ENCODE results near the gene GJD4. TPM values are rescaled to one million over a fixed set of nuclear protein-coding genes. Genes with fewer than 3 reads are reported as not detected.

The GJD4 gene
- total RNA-seq, 2 experiments from 2014 or later: not detected

- intact Hi-C loops (cut with micrococcal nuclease; ENCODE audit: unreplicated experiment): no loop called here
- H3K79me2 ChIP-seq (ENCODE audit: insufficient read depth, low read depth, low read length): no peaks in the 10 kb centered on the region
- H3K4me2 ChIP-seq (ENCODE audit: low read length): no peak overlapping the region
- no peaks in the 10 kb centered on the region for H3K9me3 ChIP-seq (ENCODE audit: low read length)
- ChIA-PET POLR2A (no interaction called here), CTCF (ENCODE audit: unreplicated experiment) (no interaction called here)
- no peaks in the 10 kb centered on the region for H3K36me3 ChIP-seq (ENCODE audit: insufficient read depth, low read length)
- no peak overlapping the region for H3K4me3 ChIP-seq (ENCODE audit: low read depth, low read length, poor library complexity, severe bottlenecking)
- no peaks in the 10 kb centered on the region for H3K4me1 ChIP-seq (ENCODE audit: insufficient read depth, low read length, poor library complexity, severe bottlenecking)
- BruUV-seq (replicated peaks): no TSS peak
- H3K27ac ChIP-seq (ENCODE audit: low read depth, low read length, poor library complexity, severe bottlenecking): no peak overlapping the region
- no peaks in the 10 kb centered on the region for H3K9me2 ChIP-seq (ENCODE audit: insufficient read depth, low read length)
- no peaks in the 10 kb centered on the region for H4K20me1 ChIP-seq (ENCODE audit: insufficient read depth, low read length)
- no peak overlapping the region for H2AFZ ChIP-seq (ENCODE audit: low read length)
- DNase-seq (ENCODE audit: low spot score): no peak
- TF ChIP-seq CTCF (conservative IDR thresholded peaks at IDR 0.05; ENCODE audit: low read length): no peak
- no peak for TF ChIP-seq EZH2phosphoT487 (IDR thresholded peaks at IDR 0.05; ENCODE audit: borderline replicate concordance, low read depth, low read length)
Observed at GRCh38 chr10:35657621-35658020, 52.5 kb downstream of the GJD4 start.

Other genes starting within 250 kb of the GJD4 start
- 4.7 and 4.9 TPM in 2 replicates for gene FZD8, start 37.0 kb downstream of the GJD4 start, total RNA-seq (2014; rRNA removed; shearing (Covaris generic))
- gene FZD8, start 37.0 kb downstream of the GJD4 start, total RNA-seq (2022): 3.9 and 4.2 TPM in 2 replicates